Fibroblast of lung (primary cell): ENCODE results near the gene TRMT2A. TPM values are rescaled to one million over a fixed set of nuclear protein-coding genes. Genes with fewer than 3 reads are reported as not detected.

Source experiments
- DNase-seq, 2 donors: peaks; one replicate each; pipeline versions ENCODE4 v3.0.0 to v3.0.0-alpha.2; 2010; ENCODE audit warnings: low read depth in 2 of 2
- H2AFZ ChIP-seq: 2 replicates; pipeline ENCODE4 v1.5.1; 2012; ENCODE audit warnings: low read length, control low read depth, inconsistent platforms
- H3K27ac ChIP-seq: 2 replicates; pipeline ENCODE4 v1.5.1; 2011; ENCODE audit warnings: low read length, control low read depth; ENCODE audit not compliant: insufficient read depth
- H3K27me3 ChIP-seq: 2 replicates; pipeline ENCODE4 v1.5.1; 2011; ENCODE audit warnings: mild to moderate bottlenecking, low read length; ENCODE audit not compliant: control insufficient read depth, insufficient read depth
- H3K36me3 ChIP-seq: 2 replicates; pipeline ENCODE4 v1.5.1; 2011; ENCODE audit warnings: low read length; ENCODE audit not compliant: control insufficient read depth, insufficient read depth
- H3K4me1 ChIP-seq: 2 replicates; pipeline ENCODE4 v1.5.1; 2011; ENCODE audit warnings: low read length; ENCODE audit not compliant: control insufficient read depth, insufficient read depth; ENCODE audit errors: extremely low read depth
- H3K4me2 ChIP-seq: 2 replicates; pipeline ENCODE4 v1.5.1; 2011; ENCODE audit warnings: low read length, control low read depth; ENCODE audit not compliant: insufficient read depth; ENCODE audit errors: extremely low read depth
- H3K4me3 ChIP-seq, 4 experiments: fragments of 200-600 bp in 1 of 4; sonication (generic) in 1 of 4; replicated peaks in 1 of 4; 2 replicates each; pipeline ENCODE4 v1.5.1; 2011 to 2016; ENCODE audit warnings: low read length in 4 of 4, low read depth in 3 of 4, mild to moderate bottlenecking in 3 of 4, control low read depth in 2 of 4, inconsistent platforms in 1 of 4, mixed read lengths in 1 of 4; ENCODE audit not compliant: insufficient read depth in 1 of 4; ENCODE audit errors: control extremely low read depth in 1 of 4
- H3K79me2 ChIP-seq: 2 replicates; pipeline ENCODE4 v1.5.1; 2012; ENCODE audit warnings: mild to moderate bottlenecking, low read length, inconsistent platforms; ENCODE audit not compliant: control insufficient read depth, insufficient read depth
- H3K9ac ChIP-seq: 2 replicates; pipeline ENCODE4 v1.5.1; 2011; ENCODE audit warnings: mild to moderate bottlenecking, low read length, control low read depth; ENCODE audit not compliant: insufficient read depth
- H3K9me3 ChIP-seq: 2 replicates; pipeline ENCODE4 v1.5.1; 2012; ENCODE audit warnings: low read depth, low read length; ENCODE audit not compliant: control insufficient read depth, insufficient read depth
- H4K20me1 ChIP-seq: 2 replicates; pipeline ENCODE4 v1.5.1; 2011; ENCODE audit warnings: low read length; ENCODE audit not compliant: control insufficient read depth, insufficient read depth; ENCODE audit errors: extremely low read depth
- EZH2 ChIP-seq: IDR thresholded peaks from 2 replicates; pipeline ENCODE4 v1.5.1; 2012; ENCODE audit warnings: low read length, control low read depth, mild to moderate bottlenecking; ENCODE audit errors: missing control alignments
- polyA plus RNA-seq, 2 donors: library from polyadenylated mRNA; depleted of rRNA in 1 of 2; stranded (reverse) in 1 of 2; unstranded in 1 of 2; fragments of >200 nt; gene quantifications; 2 replicates each; pipeline ENCODE4 v1.2.1, GENCODE V29; 2011 to 2012; ENCODE audit warnings: missing spikeins in 1 of 2
- total RNA-seq: library from RNA; depleted of rRNA; stranded (reverse); fragments of >200 nt; gene quantifications from 2 replicates; pipeline ENCODE4 v1.2.1, GENCODE V29; 2014
- TF ChIP-seq, protein P1 (sequence below), 2 donors: IDR thresholded peaks in 1 of 2; conservative IDR thresholded peaks in 1 of 2; 1 replicate in 1 of 2; 2 replicates in 1 of 2; pipeline ENCODE4 v1.5.1; 2011 to 2012; ENCODE audit warnings: low read length in 2 of 2, control low read depth in 1 of 2, inconsistent platforms in 1 of 2, low read depth in 1 of 2, mild to moderate bottlenecking in 1 of 2

TRMT2A gene
- total and polyA plus RNA-seq, 2 donors (not counting 1 experiment from before 2014, with no cell fraction given) = 13.5 to 52.2 TPM

GRCh38 chr22:20093418-20094196 lies 23.4 kb downstream of the TRMT2A start:
- TF ChIP-seq, protein P1, sequence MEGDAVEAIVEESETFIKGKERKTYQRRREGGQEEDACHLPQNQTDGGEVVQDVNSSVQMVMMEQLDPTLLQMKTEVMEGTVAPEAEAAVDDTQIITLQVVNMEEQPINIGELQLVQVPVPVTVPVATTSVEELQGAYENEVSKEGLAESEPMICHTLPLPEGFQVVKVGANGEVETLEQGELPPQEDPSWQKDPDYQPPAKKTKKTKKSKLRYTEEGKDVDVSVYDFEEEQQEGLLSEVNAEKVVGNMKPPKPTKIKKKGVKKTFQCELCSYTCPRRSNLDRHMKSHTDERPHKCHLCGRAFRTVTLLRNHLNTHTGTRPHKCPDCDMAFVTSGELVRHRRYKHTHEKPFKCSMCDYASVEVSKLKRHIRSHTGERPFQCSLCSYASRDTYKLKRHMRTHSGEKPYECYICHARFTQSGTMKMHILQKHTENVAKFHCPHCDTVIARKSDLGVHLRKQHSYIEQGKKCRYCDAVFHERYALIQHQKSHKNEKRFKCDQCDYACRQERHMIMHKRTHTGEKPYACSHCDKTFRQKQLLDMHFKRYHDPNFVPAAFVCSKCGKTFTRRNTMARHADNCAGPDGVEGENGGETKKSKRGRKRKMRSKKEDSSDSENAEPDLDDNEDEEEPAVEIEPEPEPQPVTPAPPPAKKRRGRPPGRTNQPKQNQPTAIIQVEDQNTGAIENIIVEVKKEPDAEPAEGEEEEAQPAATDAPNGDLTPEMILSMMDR (conservative IDR thresholded peaks at IDR 0.05 in 1 of 2, IDR thresholded peaks at IDR 0.05 in 1 of 2; ENCODE audit: low read depth in 1 of 2, low read length in 2 of 2) = no peak
- no peak for TF ChIP-seq EZH2
- Histone ChIP-seq H3K4me1 (no peaks in the 10 kb centered on the region), H3K9ac (no peak overlapping the region), H3K4me3 (no peak overlapping the region), H3K27ac (no peak overlapping the region), H3K36me3 (peaks cover 31% of the 10 kb centered on the region), H3K27me3 (no peaks in the 10 kb centered on the region), H3K79me2 (peaks cover 25% of the 10 kb centered on the region), H3K9me3 (no peaks in the 10 kb centered on the region), H4K20me1 (no peaks in the 10 kb centered on the region), H3K4me2 (no peak overlapping the region), H2AFZ (no peak overlapping the region)
- DNase-seq = no peak

- no peak for TF ChIP-seq EZH2
- TF ChIP-seq, protein P1 (conservative IDR thresholded peaks at IDR 0.05 in 1 of 2, IDR thresholded peaks at IDR 0.05 in 1 of 2; ENCODE audit: low read depth in 1 of 2, low read length in 2 of 2) = no peak
- H3K27me3 ChIP-seq = no peaks in the 10 kb centered on the region
- H2AFZ ChIP-seq = no peak overlapping the region
- H3K4me1 ChIP-seq = no peaks in the 10 kb centered on the region
- no peak overlapping the region for H3K27ac ChIP-seq
- no peak overlapping the region for H3K9ac ChIP-seq
- H3K36me3 ChIP-seq = peaks cover 38% of the 10 kb centered on the region
- no peak overlapping the region for H3K4me2 ChIP-seq
- DNase-seq = no peak
- H4K20me1 ChIP-seq = no peaks in the 10 kb centered on the region
- no peaks in the 10 kb centered on the region for H3K9me3 ChIP-seq
- H3K79me2 ChIP-seq = peaks cover 35% of the 10 kb centered on the region
- H3K4me3 ChIP-seq = no peak overlapping the region
These were observed 24.6 kb downstream of the TRMT2A start for GRCh38 chr22:20092477-20092854.

- Histone ChIP-seq H3K9me3 (no peaks in the 10 kb centered on the region), H3K4me1 (no peaks in the 10 kb centered on the region), H3K27me3 (no peaks in the 10 kb centered on the region), H3K27ac (no peak overlapping the region), H4K20me1 (no peaks in the 10 kb centered on the region), H3K9ac (no peak overlapping the region), H3K79me2 (peaks cover 36% of the 10 kb centered on the region), H3K36me3 (peaks cover 38% of the 10 kb centered on the region), H3K4me3 (no peak overlapping the region), H2AFZ (no peak overlapping the region), H3K4me2 (no peak overlapping the region)
- TF ChIP-seq EZH2 = no peak
- TF ChIP-seq, protein P1 (conservative IDR thresholded peaks at IDR 0.05 in 1 of 2, IDR thresholded peaks at IDR 0.05 in 1 of 2; ENCODE audit: low read depth in 1 of 2, low read length in 2 of 2) = no peak
- DNase-seq = no peak
These were observed 25.1 kb downstream of the TRMT2A start for GRCh38 chr22:20091690-20092476.
